ENCODE results near the gene INMT.

DNA sequence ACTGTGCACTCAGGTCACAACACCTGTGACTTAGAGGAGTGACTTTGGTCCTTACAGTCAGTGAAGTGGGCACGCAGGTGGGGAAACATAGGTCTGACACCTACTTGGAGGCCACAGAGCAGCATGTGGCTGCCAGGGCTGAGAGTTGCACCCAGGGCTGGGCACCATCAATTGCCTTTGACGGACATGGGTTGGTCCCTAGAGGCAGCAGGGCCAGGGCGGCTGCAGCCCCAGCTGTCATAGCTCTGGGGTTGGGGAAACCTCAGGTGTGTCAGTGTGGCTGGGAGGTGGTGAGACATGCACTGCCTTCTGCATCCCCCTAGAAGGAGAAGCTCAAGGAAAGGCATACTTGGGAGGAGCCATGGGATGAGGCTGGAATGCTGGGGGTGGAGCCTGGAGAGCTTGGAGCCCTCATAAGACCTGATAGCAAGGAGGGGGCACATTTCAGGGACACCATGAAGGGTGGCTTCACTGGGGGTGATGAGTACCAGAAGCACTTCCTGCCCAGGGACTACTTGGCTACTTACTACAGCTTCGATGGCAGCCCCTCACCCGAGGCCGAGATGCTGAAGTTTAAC is at the start of gene INMT:
- TF ChIP-seq, protein P1, sequence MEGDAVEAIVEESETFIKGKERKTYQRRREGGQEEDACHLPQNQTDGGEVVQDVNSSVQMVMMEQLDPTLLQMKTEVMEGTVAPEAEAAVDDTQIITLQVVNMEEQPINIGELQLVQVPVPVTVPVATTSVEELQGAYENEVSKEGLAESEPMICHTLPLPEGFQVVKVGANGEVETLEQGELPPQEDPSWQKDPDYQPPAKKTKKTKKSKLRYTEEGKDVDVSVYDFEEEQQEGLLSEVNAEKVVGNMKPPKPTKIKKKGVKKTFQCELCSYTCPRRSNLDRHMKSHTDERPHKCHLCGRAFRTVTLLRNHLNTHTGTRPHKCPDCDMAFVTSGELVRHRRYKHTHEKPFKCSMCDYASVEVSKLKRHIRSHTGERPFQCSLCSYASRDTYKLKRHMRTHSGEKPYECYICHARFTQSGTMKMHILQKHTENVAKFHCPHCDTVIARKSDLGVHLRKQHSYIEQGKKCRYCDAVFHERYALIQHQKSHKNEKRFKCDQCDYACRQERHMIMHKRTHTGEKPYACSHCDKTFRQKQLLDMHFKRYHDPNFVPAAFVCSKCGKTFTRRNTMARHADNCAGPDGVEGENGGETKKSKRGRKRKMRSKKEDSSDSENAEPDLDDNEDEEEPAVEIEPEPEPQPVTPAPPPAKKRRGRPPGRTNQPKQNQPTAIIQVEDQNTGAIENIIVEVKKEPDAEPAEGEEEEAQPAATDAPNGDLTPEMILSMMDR (IDR thresholded peaks at IDR 0.05; ENCODE audit: insufficient read depth, low read depth, low read length), result no peak
- no peak for TF ChIP-seq EZH2 (IDR thresholded peaks at IDR 0.05; ENCODE audit: insufficient read depth, low read length)

Data from astrocyte (in vitro differentiated cells and primary cell).